ENCODE results near the gene NFIL3.

Gene NFIL3

DNA sequence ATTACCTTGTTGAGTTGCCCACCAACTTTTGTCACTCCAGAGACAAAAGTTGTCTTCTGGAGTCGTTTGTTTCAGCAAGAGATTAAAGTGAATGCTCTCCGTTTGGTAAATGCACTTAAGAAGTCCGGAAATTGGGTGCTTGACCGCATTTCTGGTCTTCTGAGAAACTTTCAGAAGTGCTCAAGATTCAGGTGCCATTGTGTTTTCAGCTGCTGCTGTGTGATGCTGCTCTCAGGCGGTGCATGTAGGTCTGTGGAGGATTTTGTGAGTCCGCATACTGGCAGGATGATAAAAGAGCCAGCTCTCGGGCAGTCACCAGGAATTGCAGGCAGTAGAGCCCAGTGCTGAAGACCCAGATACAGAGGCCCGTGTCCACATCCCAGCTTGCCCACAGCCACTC, 5.9 kb upstream of the NFIL3 start:
- no peak overlapping the region for H3K4me3 ChIP-seq (ENCODE audit: low read depth, low read length)
- TF ChIP-seq, protein P1, sequence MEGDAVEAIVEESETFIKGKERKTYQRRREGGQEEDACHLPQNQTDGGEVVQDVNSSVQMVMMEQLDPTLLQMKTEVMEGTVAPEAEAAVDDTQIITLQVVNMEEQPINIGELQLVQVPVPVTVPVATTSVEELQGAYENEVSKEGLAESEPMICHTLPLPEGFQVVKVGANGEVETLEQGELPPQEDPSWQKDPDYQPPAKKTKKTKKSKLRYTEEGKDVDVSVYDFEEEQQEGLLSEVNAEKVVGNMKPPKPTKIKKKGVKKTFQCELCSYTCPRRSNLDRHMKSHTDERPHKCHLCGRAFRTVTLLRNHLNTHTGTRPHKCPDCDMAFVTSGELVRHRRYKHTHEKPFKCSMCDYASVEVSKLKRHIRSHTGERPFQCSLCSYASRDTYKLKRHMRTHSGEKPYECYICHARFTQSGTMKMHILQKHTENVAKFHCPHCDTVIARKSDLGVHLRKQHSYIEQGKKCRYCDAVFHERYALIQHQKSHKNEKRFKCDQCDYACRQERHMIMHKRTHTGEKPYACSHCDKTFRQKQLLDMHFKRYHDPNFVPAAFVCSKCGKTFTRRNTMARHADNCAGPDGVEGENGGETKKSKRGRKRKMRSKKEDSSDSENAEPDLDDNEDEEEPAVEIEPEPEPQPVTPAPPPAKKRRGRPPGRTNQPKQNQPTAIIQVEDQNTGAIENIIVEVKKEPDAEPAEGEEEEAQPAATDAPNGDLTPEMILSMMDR (IDR thresholded peaks at IDR 0.05; ENCODE audit: low read depth, low read length, missing control alignments): no peak
- no peak for DNase-seq (ENCODE audit: low read depth)
- in situ Hi-C loops (cut with HindIII; ENCODE audit: low sequenced_read_pairs): loop anchor here (25.0 kb wide), 1 partner anchor 233 kb away; no protein-coding TSS in a partner anchor

DNA sequence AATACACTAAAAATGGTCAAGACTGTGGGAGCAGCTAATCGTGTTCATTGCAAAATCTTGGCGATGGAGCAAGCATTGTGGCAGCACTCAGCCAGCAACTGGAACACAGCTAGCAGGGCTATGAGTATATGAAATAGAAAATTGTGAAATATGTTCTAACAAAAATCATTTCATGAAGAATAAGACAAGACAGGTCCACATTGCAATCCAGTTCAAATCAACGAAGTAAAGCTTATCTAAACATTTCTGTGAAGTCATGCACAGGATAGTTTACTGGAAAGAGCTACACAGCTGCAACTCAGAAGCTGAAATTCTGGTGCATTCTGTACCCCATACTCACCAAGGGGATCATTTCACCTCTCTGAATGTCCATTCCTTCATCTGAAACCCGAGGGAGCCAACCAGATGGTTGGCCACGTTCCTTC, 5.3 kb upstream of the NFIL3 start:
- no peak overlapping the region for H3K4me3 ChIP-seq (ENCODE audit: low read depth, low read length)
- TF ChIP-seq, protein P1 (IDR thresholded peaks at IDR 0.05; ENCODE audit: low read depth, low read length, missing control alignments): no peak
- in situ Hi-C loops (cut with HindIII; ENCODE audit: low sequenced_read_pairs): loop anchor here (25.0 kb wide), 1 partner anchor 233 kb away; no protein-coding TSS in a partner anchor
- no peak for DNase-seq (ENCODE audit: low read depth)

DNA sequence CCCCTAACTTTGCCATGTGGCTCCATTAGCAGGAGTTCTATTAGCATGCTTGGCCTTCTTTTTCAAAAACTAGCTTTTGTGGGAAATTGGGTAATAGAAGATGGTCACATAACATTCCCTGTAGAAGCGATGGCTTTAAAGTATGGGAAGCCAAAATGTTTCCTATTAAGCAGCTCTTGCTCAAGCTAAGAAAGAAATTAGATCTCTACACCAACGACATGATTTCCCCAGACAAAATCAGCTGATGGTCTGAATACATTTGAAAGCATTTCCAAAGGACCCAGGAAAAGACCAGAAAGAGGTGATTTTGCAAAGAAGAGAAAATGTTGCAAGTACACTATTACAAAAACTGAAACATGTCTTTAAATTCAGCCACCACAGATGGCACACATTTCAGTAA, 4.8 kb upstream of the NFIL3 start:
- in situ Hi-C loops (cut with HindIII; ENCODE audit: low sequenced_read_pairs): loop anchor here (25.0 kb wide), 1 partner anchor 234 kb away; no protein-coding TSS in a partner anchor
- TF ChIP-seq, protein P1 (IDR thresholded peaks at IDR 0.05; ENCODE audit: low read depth, low read length, missing control alignments): no peak

DNA sequence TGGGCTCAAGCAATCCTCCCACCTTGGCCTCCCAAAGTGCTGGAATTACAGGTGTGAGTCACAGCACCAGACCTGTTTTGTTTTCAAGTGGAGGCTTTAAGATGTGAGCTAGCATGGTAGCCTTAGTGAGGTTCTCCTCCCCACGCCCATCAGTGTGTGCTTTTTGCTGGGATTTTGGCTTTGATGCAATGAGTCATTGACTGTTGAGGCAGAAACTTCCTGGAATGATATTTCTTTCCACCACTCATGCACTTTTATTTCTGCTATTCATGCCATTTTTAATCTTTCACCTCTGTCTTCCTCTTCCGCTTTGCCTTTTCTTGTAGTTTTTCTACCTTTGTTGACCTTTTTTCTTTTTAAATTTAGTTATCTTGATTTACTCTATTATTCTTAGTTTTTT, 4.2 kb upstream of the NFIL3 start:
- peak; percentile 35 for DNase-seq (ENCODE audit: low read depth)
- TF ChIP-seq, protein P1 (IDR thresholded peaks at IDR 0.05; ENCODE audit: low read depth, low read length, missing control alignments): no peak
- in situ Hi-C loops (cut with HindIII; ENCODE audit: low sequenced_read_pairs): loop anchor here (25.0 kb wide), 1 partner anchor 234 kb away; no protein-coding TSS in a partner anchor
- no peak overlapping the region for H3K4me3 ChIP-seq (ENCODE audit: low read depth, low read length)

More for the DNA sequence above, 4.8 kb upstream of the NFIL3 start:
- DNase-seq (ENCODE audit: low read depth): no peak
- H3K4me3 ChIP-seq (ENCODE audit: low read depth, low read length): no peak overlapping the region

DNA sequence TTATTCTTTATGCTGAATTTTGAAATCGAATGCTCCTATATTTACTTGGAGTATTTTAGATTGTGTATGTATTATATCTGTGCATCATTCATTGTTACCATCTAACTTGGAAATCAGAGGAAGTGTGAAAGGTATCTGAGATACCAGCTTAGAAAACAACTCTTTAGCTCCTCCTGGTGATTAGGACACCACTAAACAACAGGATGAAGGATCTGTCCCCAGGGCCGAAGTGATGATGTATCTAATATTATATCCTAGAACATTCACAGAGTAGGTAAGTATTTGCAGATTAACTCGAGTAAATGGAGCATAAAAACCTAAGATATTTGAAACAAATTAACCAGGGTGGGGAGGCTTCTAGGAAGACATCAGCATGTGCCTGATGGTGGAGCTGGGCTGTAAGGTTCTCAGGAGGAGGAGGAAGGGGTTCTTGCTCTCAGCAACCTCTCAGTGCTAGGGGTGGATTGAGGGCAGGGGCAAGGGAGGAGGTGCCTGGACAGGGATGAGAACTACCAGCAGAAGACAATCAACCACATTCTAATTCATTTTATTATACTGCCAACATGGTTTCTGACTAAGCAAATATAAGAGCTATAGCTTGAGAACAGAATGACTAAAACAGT, 2.6 kb upstream of the NFIL3 start:
- TF ChIP-seq, protein P1 (IDR thresholded peaks at IDR 0.05; ENCODE audit: low read depth, low read length, missing control alignments): peak; percentile 65
- H3K4me3 ChIP-seq (ENCODE audit: low read depth, low read length): no peak overlapping the region
- no peak for DNase-seq (ENCODE audit: low read depth)
- in situ Hi-C loops (cut with HindIII; ENCODE audit: low sequenced_read_pairs): loop anchor here (25.0 kb wide), 1 partner anchor 236 kb away; no protein-coding TSS in a partner anchor

DNA sequence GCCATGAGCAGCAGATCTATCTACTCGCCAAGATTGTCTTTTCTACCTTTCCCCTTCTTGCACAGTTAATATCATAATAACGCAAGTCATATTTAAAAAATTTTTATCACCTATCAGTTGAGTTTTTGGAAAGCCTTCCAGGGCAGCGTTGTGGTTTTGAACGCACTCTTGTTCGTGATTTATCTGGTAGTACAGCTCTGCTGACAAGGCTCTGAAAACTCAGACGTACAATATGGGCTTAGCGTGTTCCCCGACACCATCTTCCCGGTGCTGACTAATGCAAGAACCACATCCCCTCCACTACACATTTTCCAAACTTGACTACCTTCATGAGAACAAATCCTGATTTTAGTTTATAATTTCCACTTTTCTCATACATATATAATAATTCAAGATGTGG, 1.6 kb upstream of the NFIL3 start:
- in situ Hi-C loops (cut with HindIII; ENCODE audit: low sequenced_read_pairs): loop anchor here (25.0 kb wide), 1 partner anchor 237 kb away; no protein-coding TSS in a partner anchor
- no peak overlapping the region for H3K4me3 ChIP-seq (ENCODE audit: low read depth, low read length)
- DNase-seq (ENCODE audit: low read depth): no peak
- TF ChIP-seq, protein P1 (IDR thresholded peaks at IDR 0.05; ENCODE audit: low read depth, low read length, missing control alignments): no peak
